Chondrocyte (in vitro differentiated cells): ENCODE results near the gene MTFMT. TPM values are rescaled to one million over a fixed set of nuclear protein-coding genes. Genes with fewer than 3 reads are reported as not detected.

ENCODE experiments used
- DNase-seq: peaks from one replicate; pipeline ENCODE4 v3.0.0; 2021; ENCODE audit warnings: mixed read lengths, low spot score
- H3K27ac Mint-ChIP-seq: one replicate; pipeline ENCODE4 v1.8.0; 2021; ENCODE audit warnings: mild to moderate bottlenecking, moderate library complexity, mixed read lengths; ENCODE audit not compliant: unreplicated experiment
- H3K27me3 Mint-ChIP-seq: 2 replicates; pipeline ENCODE4 v1.8.0; 2021; ENCODE audit warnings: low read depth, mixed read lengths
- H3K36me3 Mint-ChIP-seq: 2 replicates; pipeline ENCODE4 v1.8.0; 2021; ENCODE audit warnings: low read depth, mixed read lengths
- H3K4me1 Mint-ChIP-seq: 2 replicates; pipeline ENCODE4 v1.8.0; 2021; ENCODE audit warnings: low read depth, mild to moderate bottlenecking, mixed read lengths
- H3K4me3 Mint-ChIP-seq: one replicate; pipeline ENCODE4 v1.8.0; 2021; ENCODE audit warnings: mild to moderate bottlenecking, moderate library complexity, mixed read lengths; ENCODE audit not compliant: unreplicated experiment
- H3K9me3 Mint-ChIP-seq: 2 replicates; pipeline ENCODE4 v1.8.0; 2021; ENCODE audit warnings: low read depth, mixed read lengths
- total RNA-seq: library from RNA; stranded (reverse); gene quantifications from 3 replicates; pipeline ENCODE4 v1.2.1, GENCODE V29; 2021
- TF ChIP-seq, protein P1 (sequence below): fragments of 200-600 bp; sonication (generic); IDR thresholded peaks from 2 replicates; pipeline ENCODE4 v1.5.0; 2021; ENCODE audit warnings: antibody characterized with exemption, mild to moderate bottlenecking, moderate library complexity

The MTFMT gene
- total RNA-seq, 1 donor from 2014 or later, result 13.4 TPM

DNA sequence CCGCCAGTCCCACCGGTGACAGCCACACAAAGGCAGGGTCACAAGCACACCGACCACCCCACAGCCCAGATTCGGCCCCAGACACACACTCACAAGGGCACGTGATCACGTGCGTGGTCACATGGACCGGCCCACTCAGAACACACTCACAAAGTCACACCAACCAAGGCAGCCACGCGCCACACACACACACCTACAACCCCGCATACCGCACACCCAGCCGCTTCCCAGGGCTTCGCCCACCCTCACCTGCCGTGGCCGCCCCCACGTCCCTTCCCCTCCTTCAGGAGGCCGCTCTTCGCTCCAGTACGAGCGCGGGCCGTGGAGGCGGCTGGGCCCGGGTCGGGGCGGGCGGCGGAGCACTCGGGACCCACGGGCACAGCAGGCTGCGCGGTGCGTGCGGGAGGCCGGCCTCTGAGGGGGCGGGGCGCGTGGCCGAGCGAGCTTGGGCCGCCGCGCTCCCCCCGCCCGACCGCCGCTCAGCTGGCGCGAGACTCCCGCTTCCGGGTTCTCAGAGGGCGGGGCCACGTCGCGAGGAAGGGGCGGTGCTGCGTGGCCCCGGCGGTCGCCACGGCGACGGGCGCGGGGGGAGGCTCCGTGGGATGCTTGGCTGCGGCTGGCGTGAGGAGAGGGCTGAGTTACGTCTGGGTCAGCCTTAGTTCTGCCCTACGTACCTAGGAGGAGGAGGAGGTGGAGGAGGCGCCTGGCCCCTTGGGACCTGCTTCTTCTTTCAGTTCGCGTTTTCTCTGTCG is 39.8 kb downstream of the MTFMT start, which contains the start of gene SPG21:
TSS of gene SPG21 (minus strand) at position 499 of the 752 bp plus-strand sequence. CDS start 6,345 bp downstream, outside the sequence.
- TF ChIP-seq, protein P1, sequence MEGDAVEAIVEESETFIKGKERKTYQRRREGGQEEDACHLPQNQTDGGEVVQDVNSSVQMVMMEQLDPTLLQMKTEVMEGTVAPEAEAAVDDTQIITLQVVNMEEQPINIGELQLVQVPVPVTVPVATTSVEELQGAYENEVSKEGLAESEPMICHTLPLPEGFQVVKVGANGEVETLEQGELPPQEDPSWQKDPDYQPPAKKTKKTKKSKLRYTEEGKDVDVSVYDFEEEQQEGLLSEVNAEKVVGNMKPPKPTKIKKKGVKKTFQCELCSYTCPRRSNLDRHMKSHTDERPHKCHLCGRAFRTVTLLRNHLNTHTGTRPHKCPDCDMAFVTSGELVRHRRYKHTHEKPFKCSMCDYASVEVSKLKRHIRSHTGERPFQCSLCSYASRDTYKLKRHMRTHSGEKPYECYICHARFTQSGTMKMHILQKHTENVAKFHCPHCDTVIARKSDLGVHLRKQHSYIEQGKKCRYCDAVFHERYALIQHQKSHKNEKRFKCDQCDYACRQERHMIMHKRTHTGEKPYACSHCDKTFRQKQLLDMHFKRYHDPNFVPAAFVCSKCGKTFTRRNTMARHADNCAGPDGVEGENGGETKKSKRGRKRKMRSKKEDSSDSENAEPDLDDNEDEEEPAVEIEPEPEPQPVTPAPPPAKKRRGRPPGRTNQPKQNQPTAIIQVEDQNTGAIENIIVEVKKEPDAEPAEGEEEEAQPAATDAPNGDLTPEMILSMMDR, result no peak
- peak within 1 kb of the TSS; percentile 96 for H3K4me3 Mint-ChIP-seq
- no peaks in the 10 kb centered on the region for H3K9me3 Mint-ChIP-seq
- peaks cover 51% of the 10 kb centered on the region for H3K4me1 Mint-ChIP-seq
- peak within 1 kb of the TSS; percentile 96 for H3K27ac Mint-ChIP-seq
- no peaks in the 10 kb centered on the region for H3K27me3 Mint-ChIP-seq
- H3K36me3 Mint-ChIP-seq, result no peaks in the 10 kb centered on the region
- peak; percentile 96 for DNase-seq

DNA sequence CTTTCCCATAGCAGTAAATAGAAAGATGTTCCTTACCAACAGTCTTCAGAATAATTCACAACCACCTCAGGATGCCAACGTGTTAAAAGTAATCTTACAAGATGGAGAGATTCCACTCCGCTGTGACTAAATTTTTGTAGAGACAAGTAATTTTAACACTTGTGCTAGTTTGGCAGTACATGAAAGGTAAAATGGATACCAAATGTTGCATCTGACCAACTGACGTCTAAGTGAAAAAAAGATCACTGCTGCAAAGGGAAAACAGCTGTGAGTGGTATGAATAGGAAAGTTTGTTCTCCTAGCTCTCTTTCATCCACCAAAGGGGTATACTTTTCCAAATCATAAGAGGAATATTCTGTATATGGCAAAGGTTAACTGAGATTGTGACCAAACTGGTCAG is 42.3 kb downstream of the MTFMT start:
- Mint-ChIP-seq H3K9me3 (no peaks in the 10 kb centered on the region), H3K36me3 (no peaks in the 10 kb centered on the region), H3K27me3 (no peaks in the 10 kb centered on the region), H3K27ac (peak overlapping the region; percentile 4), H3K4me3 (no peak overlapping the region), H3K4me1 (peaks cover 49% of the 10 kb centered on the region)
- no peak for DNase-seq
- TF ChIP-seq, protein P1, result no peak

DNA sequence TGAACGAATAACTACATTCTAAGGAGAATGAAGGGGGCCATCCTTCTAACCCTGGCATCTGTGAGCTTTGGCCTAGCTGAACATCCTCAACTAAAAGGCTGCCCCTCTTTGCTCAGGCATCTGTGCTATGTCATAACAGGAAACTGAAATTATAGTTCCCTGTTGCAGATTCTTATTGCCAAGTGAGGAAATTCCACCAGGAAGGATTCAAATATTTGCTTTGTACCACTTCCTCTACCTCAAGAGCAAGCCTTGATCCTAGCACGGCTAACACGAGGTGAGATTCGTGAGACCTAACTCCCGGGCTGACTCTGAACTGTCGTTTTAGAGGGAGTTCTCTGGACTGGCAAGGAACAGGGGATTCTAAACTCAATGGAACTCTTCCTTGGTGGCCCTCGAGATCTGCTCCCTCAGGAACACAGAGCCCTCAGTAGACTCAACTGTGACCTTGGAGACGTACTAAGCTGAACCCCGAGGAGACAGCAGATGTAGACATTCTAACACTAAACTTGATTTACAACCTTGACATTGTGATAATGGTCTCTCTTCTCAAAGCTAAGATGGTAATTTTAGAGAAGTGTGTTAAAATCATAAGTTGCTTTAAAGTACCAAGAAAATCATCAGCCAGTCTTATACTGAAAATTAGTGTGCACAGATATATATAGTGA is 43.9 kb downstream of the MTFMT start:
- Mint-ChIP-seq H3K9me3 (no peaks in the 10 kb centered on the region), H3K4me1 (peaks cover 45% of the 10 kb centered on the region), H3K4me3 (peak overlapping the region; percentile 31), H3K27me3 (no peaks in the 10 kb centered on the region), H3K27ac (peak overlapping the region; percentile 56), H3K36me3 (peaks cover 5% of the 10 kb centered on the region)
- DNase-seq, result no peak
- TF ChIP-seq, protein P1, result no peak

DNA sequence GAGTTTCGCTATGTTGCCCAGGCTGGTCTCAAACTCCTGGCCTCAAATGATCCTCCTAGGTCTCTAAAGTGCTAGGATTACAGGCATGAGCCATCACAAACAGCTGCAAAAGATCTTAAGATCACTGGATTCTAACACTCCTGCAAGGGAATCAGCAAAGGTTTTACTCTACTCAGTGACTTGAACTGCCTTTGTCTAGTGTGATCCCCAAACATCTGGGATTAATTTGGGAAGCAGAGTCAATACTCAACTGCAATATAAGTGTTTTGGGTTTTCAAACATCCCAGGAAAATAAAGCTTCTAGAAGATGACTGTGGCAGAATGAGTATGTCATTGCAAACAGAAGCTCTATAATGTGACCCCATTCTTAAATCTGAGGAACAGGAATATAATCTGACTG is 47.0 kb downstream of the MTFMT start:
- no peak overlapping the region for H3K27ac Mint-ChIP-seq
- H3K27me3 Mint-ChIP-seq, result no peaks in the 10 kb centered on the region
- no peaks in the 10 kb centered on the region for H3K9me3 Mint-ChIP-seq
- TF ChIP-seq, protein P1, result no peak
- no peak overlapping the region for H3K4me3 Mint-ChIP-seq
- peaks cover 23% of the 10 kb centered on the region for H3K4me1 Mint-ChIP-seq
- DNase-seq, result no peak
- peaks cover 17% of the 10 kb centered on the region for H3K36me3 Mint-ChIP-seq

DNA sequence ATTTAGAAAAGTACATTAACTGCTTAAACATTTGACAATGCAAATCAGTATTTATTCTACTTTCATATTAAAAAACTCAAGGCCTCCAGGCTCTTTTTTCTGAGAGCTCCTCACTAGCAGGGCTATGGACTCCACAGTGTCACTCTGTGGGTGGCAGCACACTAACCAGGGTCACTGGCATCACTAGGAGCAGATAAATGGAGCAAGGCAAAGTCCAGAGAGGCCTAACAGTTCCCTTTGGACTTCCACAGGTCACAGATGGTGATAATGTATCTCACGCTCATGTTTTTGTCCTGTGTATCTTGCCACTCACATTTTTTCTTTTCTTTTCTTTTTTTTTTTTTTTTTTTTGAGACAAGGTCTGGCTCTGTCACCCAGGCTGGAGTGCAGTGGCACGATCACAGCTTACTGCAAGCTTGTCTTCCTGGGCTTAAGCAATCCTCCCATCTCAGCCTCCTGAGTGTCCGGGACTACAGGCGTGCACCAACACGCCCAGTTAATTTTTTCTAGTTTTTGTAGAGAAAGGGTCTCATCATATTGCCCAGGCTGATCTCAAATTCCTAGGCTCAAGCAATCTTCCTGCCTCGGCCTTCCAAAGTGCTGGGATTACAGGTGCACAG is 47.5 kb downstream of the MTFMT start:
- Mint-ChIP-seq H3K27ac (no peak overlapping the region), H3K36me3 (peaks cover 19% of the 10 kb centered on the region), H3K4me1 (peaks cover 18% of the 10 kb centered on the region), H3K27me3 (no peaks in the 10 kb centered on the region), H3K4me3 (no peak overlapping the region), H3K9me3 (no peaks in the 10 kb centered on the region)
- DNase-seq, result no peak
- TF ChIP-seq, protein P1, result no peak
